GM13976 (cell line): ENCODE measurements around the gene UROD.

Experiments
- DNase-seq: peaks from one replicate; pipeline ENCODE4 v3.0.0; 2012; ENCODE audit warnings: low spot score
- CTCF ChIP-seq: IDR thresholded peaks from 2 replicates; pipeline ENCODE4 v1.5.1; 2012; ENCODE audit warnings: borderline replicate concordance, mild to moderate bottlenecking; ENCODE audit not compliant: insufficient read depth; ENCODE audit errors: extremely low read depth, missing control alignments, control extremely low read depth
- in situ Hi-C: fragments of 300-500 bp; cut with MboI; formaldehyde crosslinking; loops from one replicate; pipeline ENCODE4 v1.12.0; 2022; ENCODE audit warnings: low sequenced_read_pairs, mixed read lengths, inconsistent platforms; ENCODE audit not compliant: unreplicated experiment

Gene UROD

GRCh38 chr1:45013551-45014209 is 1.6 kb downstream of the UROD start:
- in situ Hi-C loops = loop anchor here (10.0 kb wide), 1 partner anchor 481 kb away; the partner anchor contains the start of gene TESK2
- TF ChIP-seq CTCF = no peak
- DNase-seq = no peak

- DNase-seq = peak; percentile 80
- in situ Hi-C loops = loop anchor here (5.0 to 10.0 kb wide), 2 partner anchors 283 to 480 kb away; partner anchors contain the start of gene TESK2
- peak; percentile 84 for TF ChIP-seq CTCF
These were observed 2.4 kb downstream of the UROD start for GRCh38 chr1:45014321-45015028.

GRCh38 chr1:45015683-45016082 is 3.6 kb downstream of the UROD start:
- no peak for TF ChIP-seq CTCF

GRCh38 chr1:45016090-45016697 is 4.1 kb downstream of the UROD start:
- no peak for DNase-seq
- in situ Hi-C loops = loop anchor here (5.0 to 10.0 kb wide), 2 partner anchors 281 to 479 kb away; partner anchors contain the start of gene TESK2
- no peak for TF ChIP-seq CTCF

More at GRCh38 chr1:45015683-45016082, 3.6 kb downstream of the UROD start:
- in situ Hi-C loops = loop anchor here (5.0 to 10.0 kb wide), 2 partner anchors 282 to 479 kb away; partner anchors contain the start of gene TESK2
- DNase-seq = no peak

GRCh38 chr1:45016767-45017166 is 4.7 kb downstream of the UROD start:
- in situ Hi-C loops = loop anchor here (5.0 to 10.0 kb wide), 2 partner anchors 281 to 478 kb away; partner anchors contain the start of gene TESK2
- TF ChIP-seq CTCF = no peak
- no peak for DNase-seq

GRCh38 chr1:45018599-45019230 is 6.7 kb downstream of the UROD start:
- no peak for DNase-seq
- TF ChIP-seq CTCF = peak; percentile 58
- in situ Hi-C loops = loop anchor here (5.0 to 10.0 kb wide), 2 partner anchors 279 to 476 kb away; partner anchors contain the start of gene TESK2
